ENCODE data around the gene FAM47E. TPM values are rescaled to one million over a fixed set of nuclear protein-coding genes. Genes with fewer than 3 reads are reported as not detected.

FAM47E gene
- total RNA-seq, 2 donors from 2014 or later = 12.3 to 15.1 TPM

DNA sequence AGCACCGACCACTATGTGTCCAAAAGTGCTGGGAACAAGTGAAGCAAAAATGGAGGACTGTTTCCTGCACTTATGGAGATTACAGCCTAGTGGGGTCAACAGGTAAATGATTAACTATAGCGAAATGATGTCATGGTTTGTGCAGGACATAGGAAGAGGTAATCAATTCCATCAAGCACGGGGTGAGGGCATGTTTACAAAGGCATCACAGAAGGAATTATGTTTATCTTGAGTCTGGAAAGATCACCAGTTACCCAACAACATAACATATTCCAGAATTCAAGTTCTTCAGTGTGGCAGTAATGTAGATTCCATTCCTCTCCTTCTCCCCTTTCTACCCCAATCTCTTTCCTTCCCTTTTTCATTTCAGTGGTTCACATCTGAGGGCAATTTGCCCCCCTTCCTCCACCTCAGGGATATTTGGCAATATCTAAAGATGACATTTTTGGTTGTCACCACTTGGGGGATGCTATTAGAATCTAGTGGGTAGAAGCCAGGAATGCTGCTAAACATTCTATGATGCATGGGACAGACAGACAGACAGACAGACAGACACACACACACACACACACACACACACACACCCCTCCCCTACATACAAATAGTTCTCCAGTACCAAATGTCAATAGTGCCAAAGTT, 24.1 kb downstream of the FAM47E start:
- no peak for TF ChIP-seq POLR2A (IDR thresholded peaks at IDR 0.05)
- TF ChIP-seq, protein P1, sequence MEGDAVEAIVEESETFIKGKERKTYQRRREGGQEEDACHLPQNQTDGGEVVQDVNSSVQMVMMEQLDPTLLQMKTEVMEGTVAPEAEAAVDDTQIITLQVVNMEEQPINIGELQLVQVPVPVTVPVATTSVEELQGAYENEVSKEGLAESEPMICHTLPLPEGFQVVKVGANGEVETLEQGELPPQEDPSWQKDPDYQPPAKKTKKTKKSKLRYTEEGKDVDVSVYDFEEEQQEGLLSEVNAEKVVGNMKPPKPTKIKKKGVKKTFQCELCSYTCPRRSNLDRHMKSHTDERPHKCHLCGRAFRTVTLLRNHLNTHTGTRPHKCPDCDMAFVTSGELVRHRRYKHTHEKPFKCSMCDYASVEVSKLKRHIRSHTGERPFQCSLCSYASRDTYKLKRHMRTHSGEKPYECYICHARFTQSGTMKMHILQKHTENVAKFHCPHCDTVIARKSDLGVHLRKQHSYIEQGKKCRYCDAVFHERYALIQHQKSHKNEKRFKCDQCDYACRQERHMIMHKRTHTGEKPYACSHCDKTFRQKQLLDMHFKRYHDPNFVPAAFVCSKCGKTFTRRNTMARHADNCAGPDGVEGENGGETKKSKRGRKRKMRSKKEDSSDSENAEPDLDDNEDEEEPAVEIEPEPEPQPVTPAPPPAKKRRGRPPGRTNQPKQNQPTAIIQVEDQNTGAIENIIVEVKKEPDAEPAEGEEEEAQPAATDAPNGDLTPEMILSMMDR (IDR thresholded peaks at IDR 0.05) = no peak
- TF ChIP-seq POLR2AphosphoS5 (IDR thresholded peaks at IDR 0.05) = no peak
- intact Hi-C loops (cut with DNase I) = no loop called here
- Histone ChIP-seq H3K27me3 (replicated peaks; ENCODE audit: insufficient read depth) (no peaks in the 10 kb centered on the region), H3K27ac (no peak overlapping the region), H3K4me3 (no peak overlapping the region), H3K4me1 (replicated peaks) (no peaks in the 10 kb centered on the region), H3K9me3 (no peaks in the 10 kb centered on the region), H3K36me3 (no peaks in the 10 kb centered on the region)
- WGBS = 79% methylated on average over 3 of the region's 3 CpGs
- DNase-seq (ENCODE audit: low spot score) = no peak

DNA sequence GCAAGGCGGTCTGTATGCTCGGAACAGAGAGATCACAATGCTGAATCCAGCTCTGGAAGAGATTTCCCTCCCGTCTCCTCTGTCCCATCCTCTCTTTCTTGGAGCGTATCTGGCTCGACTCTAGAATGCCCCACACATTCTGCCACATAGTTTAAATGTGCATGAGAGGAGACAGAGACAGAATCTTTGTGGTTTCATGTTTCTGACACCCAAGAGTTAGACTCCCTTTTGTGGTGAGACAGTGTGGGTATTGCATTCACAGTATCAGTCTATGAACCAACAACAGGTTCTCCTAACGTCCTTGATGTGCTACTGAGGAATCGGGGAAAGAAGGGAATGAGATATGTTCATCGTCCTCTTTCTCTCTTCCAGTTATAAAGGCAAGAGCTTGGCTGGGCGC, 25.3 kb downstream of the FAM47E start:
- intact Hi-C loops (cut with DNase I) = no loop called here
- Histone ChIP-seq H3K36me3 (no peaks in the 10 kb centered on the region), H3K27ac (no peak overlapping the region), H3K4me1 (replicated peaks) (no peaks in the 10 kb centered on the region), H3K9me3 (no peaks in the 10 kb centered on the region), H3K27me3 (replicated peaks; ENCODE audit: insufficient read depth) (no peaks in the 10 kb centered on the region), H3K4me3 (no peak overlapping the region)
- no peak for TF ChIP-seq POLR2A (IDR thresholded peaks at IDR 0.05)
- TF ChIP-seq POLR2AphosphoS5 (IDR thresholded peaks at IDR 0.05) = no peak
- TF ChIP-seq, protein P1 (IDR thresholded peaks at IDR 0.05) = no peak
- WGBS = 94% methylated on average over 9 of the region's 9 CpGs
- DNase-seq (ENCODE audit: low spot score) = no peak

GRCh38 chr4:76277667-76278066, 26.1 kb downstream of the FAM47E start:
- TF ChIP-seq, protein P1 (IDR thresholded peaks at IDR 0.05) = no peak
- TF ChIP-seq POLR2A (IDR thresholded peaks at IDR 0.05) (no peak), POLR2AphosphoS5 (IDR thresholded peaks at IDR 0.05) (no peak)
- no peaks in the 10 kb centered on the region for H3K4me1 ChIP-seq (replicated peaks)
- DNase-seq (ENCODE audit: low spot score) = no peak
- no peak overlapping the region for H3K4me3 ChIP-seq
- no peaks in the 10 kb centered on the region for H3K27me3 ChIP-seq (replicated peaks; ENCODE audit: insufficient read depth)
- H3K36me3 ChIP-seq = no peaks in the 10 kb centered on the region
- H3K9me3 ChIP-seq = no peaks in the 10 kb centered on the region
- intact Hi-C loops (cut with DNase I) = no loop called here
- no peak overlapping the region for H3K27ac ChIP-seq
- WGBS = 89% methylated on average over 1 of the region's 1 CpG

DNA sequence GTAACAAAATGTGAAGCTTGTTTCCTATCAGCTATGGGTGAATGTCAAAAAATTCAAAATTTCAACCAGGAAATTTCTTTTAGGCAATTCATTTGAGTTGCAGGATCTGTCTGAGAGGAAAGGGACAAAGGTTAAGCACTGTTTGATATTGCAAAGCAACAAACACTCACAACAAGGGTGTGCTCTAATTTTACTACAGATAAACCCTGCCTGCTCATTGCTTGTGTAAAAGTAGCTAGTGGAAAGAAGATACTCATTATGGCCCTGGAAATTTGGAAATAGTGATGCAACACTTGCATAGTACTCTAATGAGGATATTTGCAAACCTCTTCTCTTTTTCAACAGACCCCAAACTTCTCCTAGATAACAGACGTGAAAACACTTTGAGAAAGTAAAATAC, 27.1 kb downstream of the FAM47E start:
- no peaks in the 10 kb centered on the region for H3K9me3 ChIP-seq
- 73% methylated on average over 1 of the region's 1 CpG for WGBS
- no peak for DNase-seq (ENCODE audit: low spot score)
- no peaks in the 10 kb centered on the region for H3K36me3 ChIP-seq
- H3K27ac ChIP-seq = no peak overlapping the region
- no peaks in the 10 kb centered on the region for H3K27me3 ChIP-seq (replicated peaks; ENCODE audit: insufficient read depth)
- no peak overlapping the region for H3K4me3 ChIP-seq
- no peaks in the 10 kb centered on the region for H3K4me1 ChIP-seq (replicated peaks)
- TF ChIP-seq POLR2AphosphoS5 (IDR thresholded peaks at IDR 0.05) (no peak), POLR2A (IDR thresholded peaks at IDR 0.05) (no peak)
- intact Hi-C loops (cut with DNase I) = no loop called here

- 73% methylated on average over 4 of the region's 4 CpGs for WGBS
- intact Hi-C loops (cut with DNase I) = no loop called here
- H3K4me1 ChIP-seq (replicated peaks) = no peaks in the 10 kb centered on the region
Measured at GRCh38 chr4:76279462-76279861, 27.9 kb downstream of the FAM47E start.

More at GRCh38 chr4:76279462-76279861, 27.9 kb downstream of the FAM47E start:
- TF ChIP-seq POLR2AphosphoS5 (IDR thresholded peaks at IDR 0.05) = no peak
- TF ChIP-seq, protein P1 (IDR thresholded peaks at IDR 0.05) = no peak
- no peak for TF ChIP-seq POLR2A (IDR thresholded peaks at IDR 0.05)
- Histone ChIP-seq H3K27me3 (replicated peaks; ENCODE audit: insufficient read depth) (no peaks in the 10 kb centered on the region), H3K9me3 (no peaks in the 10 kb centered on the region), H3K4me3 (no peak overlapping the region), H3K27ac (no peak overlapping the region), H3K36me3 (no peaks in the 10 kb centered on the region)
- DNase-seq (ENCODE audit: low spot score) = no peak

All from prostate gland (tissue), 2 donors.